Measurements from ENCODE around the gene LMAN2. TPM values are rescaled to one million over a fixed set of nuclear protein-coding genes. Genes with fewer than 3 reads are reported as not detected.

Gene LMAN2
- total RNA-seq, 2 donors from 2014 or later, result 119 to 128 TPM

DNA sequence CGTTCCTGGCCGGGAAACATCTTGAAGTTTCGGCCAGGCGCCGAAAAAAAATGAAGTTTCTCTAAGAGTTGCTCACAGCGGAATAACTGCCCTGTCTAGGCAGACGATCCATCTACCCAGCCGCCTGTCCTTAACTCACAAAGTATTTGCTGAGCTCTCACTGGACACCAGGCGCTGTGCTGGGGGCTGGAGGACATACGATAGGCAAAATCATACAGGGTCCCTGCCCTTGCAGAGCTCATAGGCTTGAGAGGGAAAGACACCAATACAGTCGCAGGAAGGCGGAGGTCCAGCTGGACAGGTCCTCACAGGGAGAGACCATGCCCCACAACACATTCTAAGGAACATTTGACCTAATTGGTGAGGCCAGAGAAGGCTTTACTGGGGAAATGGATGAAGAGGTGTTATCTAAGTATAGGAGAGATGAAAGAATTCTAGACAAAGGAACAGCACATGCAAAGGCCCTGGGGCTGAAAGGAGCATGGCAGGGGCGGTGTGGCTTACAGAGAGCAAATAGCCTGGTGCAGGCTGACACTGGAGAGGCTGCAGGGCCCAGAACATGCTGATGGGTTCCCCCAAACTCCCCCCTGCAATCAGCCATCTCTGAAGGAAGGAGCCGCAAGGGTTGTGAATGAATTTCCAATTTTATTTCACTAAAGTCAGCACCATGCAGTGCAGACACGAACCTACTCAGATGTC lies 37.8 kb downstream of the LMAN2 start:
- H3K27ac Mint-ChIP-seq, result no peak overlapping the region
- 88 to 95% methylated on average over 11 to 15 of the region's 15 CpGs for WGBS, 2 experiments (ENCODE audit: insufficient coverage in 1 of 2, insufficient read length in 1 of 2)
- H3K27me3 Mint-ChIP-seq (ENCODE audit: insufficient read depth), result peaks cover 3% of the 10 kb centered on the region

DNA sequence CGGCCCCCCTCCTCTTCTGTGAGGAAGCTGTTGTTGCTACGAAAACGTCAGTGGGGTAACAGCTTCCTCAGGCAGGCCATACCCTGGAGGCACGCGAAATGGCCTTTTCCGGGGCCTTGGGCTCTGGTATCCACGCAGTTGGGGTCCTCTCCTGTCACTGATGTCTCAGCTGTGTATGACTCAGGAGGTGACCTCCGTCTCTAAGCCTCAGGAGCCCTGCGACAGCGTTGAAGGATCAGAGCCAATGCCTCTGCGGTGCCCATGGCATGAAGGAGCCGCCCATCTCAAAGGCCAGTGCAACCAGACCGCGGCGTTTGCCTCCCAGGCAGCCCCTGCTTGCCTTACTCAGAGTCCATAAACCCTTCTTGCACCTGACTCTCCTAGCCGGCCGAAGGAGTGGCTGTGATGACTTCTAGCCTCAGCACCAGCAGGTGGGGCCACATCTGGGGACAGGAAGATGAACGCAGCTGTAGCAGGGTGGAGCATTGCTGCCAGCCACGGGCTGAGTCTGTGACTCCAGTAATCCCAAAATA lies 38.8 kb downstream of the LMAN2 start:
- no peak overlapping the region for H3K27ac ChIP-seq (ENCODE audit: low read depth, low read length)
- TF ChIP-seq, protein P1, sequence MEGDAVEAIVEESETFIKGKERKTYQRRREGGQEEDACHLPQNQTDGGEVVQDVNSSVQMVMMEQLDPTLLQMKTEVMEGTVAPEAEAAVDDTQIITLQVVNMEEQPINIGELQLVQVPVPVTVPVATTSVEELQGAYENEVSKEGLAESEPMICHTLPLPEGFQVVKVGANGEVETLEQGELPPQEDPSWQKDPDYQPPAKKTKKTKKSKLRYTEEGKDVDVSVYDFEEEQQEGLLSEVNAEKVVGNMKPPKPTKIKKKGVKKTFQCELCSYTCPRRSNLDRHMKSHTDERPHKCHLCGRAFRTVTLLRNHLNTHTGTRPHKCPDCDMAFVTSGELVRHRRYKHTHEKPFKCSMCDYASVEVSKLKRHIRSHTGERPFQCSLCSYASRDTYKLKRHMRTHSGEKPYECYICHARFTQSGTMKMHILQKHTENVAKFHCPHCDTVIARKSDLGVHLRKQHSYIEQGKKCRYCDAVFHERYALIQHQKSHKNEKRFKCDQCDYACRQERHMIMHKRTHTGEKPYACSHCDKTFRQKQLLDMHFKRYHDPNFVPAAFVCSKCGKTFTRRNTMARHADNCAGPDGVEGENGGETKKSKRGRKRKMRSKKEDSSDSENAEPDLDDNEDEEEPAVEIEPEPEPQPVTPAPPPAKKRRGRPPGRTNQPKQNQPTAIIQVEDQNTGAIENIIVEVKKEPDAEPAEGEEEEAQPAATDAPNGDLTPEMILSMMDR (conservative IDR thresholded peaks at IDR 0.05), result no peak

More for the DNA sequence above, 37.8 kb downstream of the LMAN2 start:
- Histone ChIP-seq H3K4me3 (ENCODE audit: low read length) (no peak overlapping the region), H3K4me1 (ENCODE audit: control insufficient read depth, insufficient read depth, low read length) (no peaks in the 10 kb centered on the region), H3K27me3 (ENCODE audit: control insufficient read depth, insufficient read depth, low read length, poor library complexity, severe bottlenecking) (no peaks in the 10 kb centered on the region), H3K9ac (ENCODE audit: extremely low read depth, low read length, poor library complexity, severe bottlenecking) (no peak overlapping the region), H3K9me3 (ENCODE audit: control insufficient read depth, low read length) (no peaks in the 10 kb centered on the region), H3K36me3 (ENCODE audit: control insufficient read depth, insufficient read depth, low read length) (peaks cover 3% of the 10 kb centered on the region), H3K27ac (ENCODE audit: low read depth, low read length) (no peak overlapping the region)
- peaks cover 10% of the 10 kb centered on the region for H3K36me3 Mint-ChIP-seq (ENCODE audit: low read depth)
- no peak for DNase-seq
- no peaks in the 10 kb centered on the region for H3K9me3 Mint-ChIP-seq
- TF ChIP-seq, protein P1 (conservative IDR thresholded peaks at IDR 0.05), result no peak
- H3K4me1 Mint-ChIP-seq, result peaks cover 17% of the 10 kb centered on the region
- no peak overlapping the region for H3K4me3 Mint-ChIP-seq

DNA sequence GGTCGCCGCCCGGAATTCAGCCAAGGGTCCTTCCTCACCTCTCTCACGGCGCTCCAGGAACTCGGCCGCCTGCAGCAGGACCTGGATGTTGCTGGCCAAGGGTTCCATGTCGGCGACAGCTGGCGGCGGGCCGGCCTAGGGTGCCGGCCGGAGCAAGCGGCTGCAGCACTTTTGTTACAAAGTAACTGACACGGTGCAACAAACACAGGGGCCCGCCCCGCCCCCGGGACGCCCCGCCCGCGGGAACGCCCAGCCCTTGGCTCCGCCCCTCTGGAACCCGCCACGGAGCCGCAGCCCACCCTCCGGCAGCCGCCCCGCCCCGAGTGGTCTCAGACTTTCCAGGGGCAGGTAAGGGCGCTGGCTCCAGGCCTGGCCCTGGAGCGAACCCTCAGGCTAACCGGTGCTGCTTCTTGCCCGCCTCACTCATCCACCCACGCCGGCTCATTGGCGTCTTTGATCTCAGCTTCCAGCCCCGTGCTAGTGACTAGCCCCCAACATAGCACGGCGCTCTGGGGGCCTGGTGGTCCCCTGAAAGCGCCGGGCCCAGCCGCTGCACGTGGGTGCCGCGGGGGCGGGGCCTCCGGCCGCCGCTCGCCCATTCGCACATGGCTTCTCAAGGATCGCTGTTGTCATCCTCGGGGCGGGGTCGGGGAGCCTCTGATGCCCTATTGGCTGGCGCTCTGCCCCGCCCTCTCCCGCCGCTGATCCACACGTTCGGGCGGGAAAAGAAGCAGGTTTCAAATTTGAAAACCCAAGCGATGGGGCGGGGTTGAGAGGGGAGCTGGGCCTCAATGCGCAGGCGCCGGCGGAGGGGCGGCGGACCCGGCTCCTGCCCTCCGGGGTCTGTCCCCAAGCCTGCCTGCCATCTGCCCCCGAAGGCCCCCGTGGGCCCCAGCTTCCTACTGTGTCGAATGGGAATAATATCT lies 39.5 kb downstream of the LMAN2 start, which contains the start of gene MXD3:
Gene MXD3, minus strand, starts transcription at position 176 of the 926 bp plus-strand sequence. Its CDS starts 68 bp downstream, at position 108.
- Mint-ChIP-seq H3K4me3 (peak within 1 kb of the TSS; percentile 65), H3K4me1 (peaks cover 11% of the 10 kb centered on the region), H3K36me3 (ENCODE audit: low read depth) (peaks cover 8% of the 10 kb centered on the region), H3K9me3 (no peaks in the 10 kb centered on the region), H3K27ac (peak within 1 kb of the TSS; percentile 90), H3K27me3 (ENCODE audit: insufficient read depth) (peaks cover 3% of the 10 kb centered on the region)
- WGBS, 2 experiments (ENCODE audit: insufficient coverage in 1 of 2, insufficient read length in 1 of 2), result 0% methylated on average over 12 to 78 of the region's 78 CpGs
- H3K4me1 ChIP-seq (ENCODE audit: control insufficient read depth, insufficient read depth, low read length), result no peaks in the 10 kb centered on the region
- DNase-seq, result peak; percentile 99
- H3K36me3 ChIP-seq (ENCODE audit: control insufficient read depth, insufficient read depth, low read length), result peaks cover 8% of the 10 kb centered on the region
- TF ChIP-seq, protein P1 (conservative IDR thresholded peaks at IDR 0.05), result no peak
- peak within 1 kb of the TSS; percentile 91 for H3K27ac ChIP-seq (ENCODE audit: low read depth, low read length)
- no peaks in the 10 kb centered on the region for H3K27me3 ChIP-seq (ENCODE audit: control insufficient read depth, insufficient read depth, low read length, poor library complexity, severe bottlenecking)
- peak within 1 kb of the TSS; percentile 83 for H3K4me3 ChIP-seq (ENCODE audit: low read length)
- H3K9ac ChIP-seq (ENCODE audit: extremely low read depth, low read length, poor library complexity, severe bottlenecking), result peak within 1 kb of the TSS; percentile 57
- no peaks in the 10 kb centered on the region for H3K9me3 ChIP-seq (ENCODE audit: control insufficient read depth, low read length)

More for the DNA sequence above, 38.8 kb downstream of the LMAN2 start:
- Histone ChIP-seq H3K4me3 (ENCODE audit: low read length) (peak overlapping the region; percentile 83), H3K9me3 (ENCODE audit: control insufficient read depth, low read length) (no peaks in the 10 kb centered on the region), H3K9ac (ENCODE audit: extremely low read depth, low read length, poor library complexity, severe bottlenecking) (peak overlapping the region; percentile 34), H3K27me3 (ENCODE audit: control insufficient read depth, insufficient read depth, low read length, poor library complexity, severe bottlenecking) (no peaks in the 10 kb centered on the region), H3K36me3 (ENCODE audit: control insufficient read depth, insufficient read depth, low read length) (peaks cover 4% of the 10 kb centered on the region), H3K4me1 (ENCODE audit: control insufficient read depth, insufficient read depth, low read length) (no peaks in the 10 kb centered on the region)
- DNase-seq, result peak; percentile 87
- peaks cover 10% of the 10 kb centered on the region for H3K36me3 Mint-ChIP-seq (ENCODE audit: low read depth)
- H3K27me3 Mint-ChIP-seq (ENCODE audit: insufficient read depth), result peaks cover 3% of the 10 kb centered on the region
- H3K9me3 Mint-ChIP-seq, result no peaks in the 10 kb centered on the region
- peaks cover 11% of the 10 kb centered on the region for H3K4me1 Mint-ChIP-seq
- H3K27ac Mint-ChIP-seq, result peak overlapping the region; percentile 81
- 13 to 14% methylated on average over 18 to 19 of the region's 19 CpGs for WGBS, 2 experiments (ENCODE audit: insufficient coverage in 1 of 2, insufficient read length in 1 of 2)
- peak overlapping the region; percentile 65 for H3K4me3 Mint-ChIP-seq

Data from endodermal cell (in vitro differentiated cells).